HG03095 (cell line): ENCODE results near the gene GABRR3.

Experiments
- ATAC-seq: cut with Tn5 transposase; IDR thresholded peaks from one replicate; pipeline ENCODE4 v1.9.1; 2021; ENCODE audit warnings: moderate library complexity; ENCODE audit not compliant: unreplicated experiment

The GABRR3 gene

DNA sequence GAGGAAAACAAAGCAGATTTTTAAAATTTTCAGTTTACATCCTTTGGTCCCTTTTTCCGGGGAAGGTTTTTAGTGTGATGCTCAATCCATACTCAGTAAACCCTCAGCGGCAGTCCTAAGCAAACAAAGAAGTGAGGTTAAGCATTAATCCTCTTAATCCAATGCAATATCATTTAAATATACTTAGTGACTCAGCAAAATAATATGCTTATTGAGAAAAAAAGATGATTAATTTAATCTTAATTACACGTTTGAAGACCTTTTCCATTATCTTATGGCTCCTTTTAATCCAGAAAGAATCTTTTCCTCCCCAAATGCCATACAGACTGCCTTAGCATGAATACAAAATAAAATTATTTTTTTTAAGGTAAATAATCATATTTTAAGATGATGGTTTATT, at the start of gene GABRR3:
Gene GABRR3, minus strand, starts transcription at position 108 of the 400 bp plus-strand sequence. CDS start 328 bp downstream, outside the sequence.
- no peak for ATAC-seq

GRCh38 chr3:98073486-98073885, 38.4 kb upstream of the GABRR3 start:
- no peak for ATAC-seq

DNA sequence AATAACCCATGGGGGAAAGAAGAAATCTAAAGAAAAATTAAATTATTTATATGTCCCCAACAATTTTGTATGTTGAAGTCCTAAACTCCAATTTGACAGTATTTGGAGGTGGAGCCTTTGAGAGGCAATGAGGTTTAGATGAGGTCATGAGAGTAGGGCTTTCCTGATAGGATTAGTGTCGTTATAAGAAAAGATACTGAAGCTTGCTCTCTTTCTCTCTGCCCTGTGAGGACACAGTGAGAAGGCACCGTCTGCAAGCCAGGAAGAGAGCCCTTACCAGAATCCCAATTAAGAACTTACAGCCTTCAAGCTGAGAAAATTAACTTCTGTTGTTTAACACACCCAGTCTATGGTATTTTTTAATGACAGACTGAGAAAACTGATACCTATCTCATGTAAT, 35.7 kb upstream of the GABRR3 start:
- no peak for ATAC-seq

DNA sequence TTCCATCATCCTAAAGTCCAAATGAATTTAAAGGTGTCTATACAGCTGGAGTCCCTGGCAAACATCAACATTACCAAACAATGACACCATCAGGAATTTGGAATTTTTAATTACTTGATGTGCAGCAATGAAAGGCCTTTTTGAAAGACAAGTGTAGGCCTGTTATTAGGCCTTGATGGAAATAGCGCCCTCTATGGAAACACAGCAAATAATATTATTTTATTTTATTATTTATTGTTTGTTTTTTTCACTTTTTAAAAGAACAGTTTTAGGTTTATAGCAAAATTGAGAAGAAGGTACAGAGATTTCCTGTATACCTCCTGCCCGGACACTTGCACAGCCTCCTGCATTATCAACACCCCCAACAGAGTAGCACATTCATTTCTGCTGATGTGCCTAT, 33.7 kb upstream of the GABRR3 start:
- no peak for ATAC-seq

DNA sequence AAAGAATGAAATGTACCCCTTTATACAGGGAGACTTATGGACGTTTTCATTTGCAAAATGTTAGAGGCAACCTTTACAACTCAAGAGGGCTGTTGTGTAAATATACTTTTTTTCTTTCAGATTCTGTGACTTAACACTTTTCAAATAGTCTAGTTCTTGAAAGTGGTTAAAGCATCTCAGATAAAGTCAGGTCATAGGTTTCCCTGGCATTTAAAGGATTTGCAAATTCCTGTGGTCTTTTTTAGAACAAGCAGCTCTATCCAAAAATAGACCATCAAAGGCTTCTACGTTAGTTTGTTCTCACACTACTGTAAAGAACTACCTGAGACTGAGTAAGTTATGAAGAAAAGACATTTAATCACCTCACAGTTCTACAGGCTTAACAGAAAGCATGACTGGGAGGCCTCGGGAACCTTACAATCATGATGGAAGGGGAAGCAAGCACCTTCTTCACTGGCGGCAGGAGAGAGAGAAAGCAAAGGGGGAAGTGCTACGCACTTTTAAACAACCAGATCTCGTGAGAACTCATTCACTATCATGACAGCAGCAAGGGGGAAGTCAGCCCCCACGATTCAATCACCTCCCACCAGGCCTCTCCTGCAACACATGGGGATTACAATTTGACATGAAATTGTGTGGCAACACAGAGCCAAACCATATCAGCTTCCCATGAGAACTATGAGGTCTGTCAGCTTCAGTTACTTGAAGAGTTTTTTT, 23.3 kb upstream of the GABRR3 start:
- no peak for ATAC-seq

DNA sequence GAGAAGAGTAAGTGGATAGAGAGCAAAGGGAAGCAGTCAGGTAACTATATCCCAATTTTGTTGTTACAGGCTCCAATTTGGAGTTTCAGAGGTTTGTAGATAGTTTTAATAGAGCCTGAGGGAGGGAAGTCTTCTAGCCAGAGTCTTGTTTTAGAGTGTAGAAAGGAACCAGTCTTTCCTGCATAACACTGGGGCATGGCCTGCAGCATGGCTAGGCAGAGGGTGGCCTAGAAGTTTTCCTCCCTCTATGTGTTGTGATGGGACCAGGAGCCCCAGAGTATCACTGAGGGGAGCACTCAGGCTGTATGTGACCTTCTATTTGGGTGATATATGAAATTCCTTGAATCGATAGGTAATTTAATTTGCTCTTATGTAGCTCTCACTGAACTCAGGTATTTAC, 22.5 kb upstream of the GABRR3 start:
- no peak for ATAC-seq

DNA sequence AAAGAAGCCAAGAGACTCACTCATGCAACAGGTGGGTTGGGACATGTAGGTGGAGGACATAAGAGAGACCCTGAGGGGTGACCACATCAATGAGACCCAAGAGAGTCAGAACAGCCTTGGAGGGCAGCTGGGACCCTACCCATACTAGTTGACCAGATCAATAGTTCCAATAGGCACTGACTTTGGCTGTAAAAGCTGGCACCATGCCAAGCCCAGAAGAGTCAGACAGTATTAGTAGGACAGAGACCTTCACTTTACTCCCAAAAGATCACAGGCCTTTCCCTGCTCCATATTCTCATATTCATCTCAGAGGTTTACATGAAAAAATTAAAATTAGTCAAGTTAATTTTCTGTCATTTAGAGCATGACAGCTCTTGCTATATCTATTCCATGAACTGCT, 20.9 kb upstream of the GABRR3 start:
- ATAC-seq, result no peak

DNA sequence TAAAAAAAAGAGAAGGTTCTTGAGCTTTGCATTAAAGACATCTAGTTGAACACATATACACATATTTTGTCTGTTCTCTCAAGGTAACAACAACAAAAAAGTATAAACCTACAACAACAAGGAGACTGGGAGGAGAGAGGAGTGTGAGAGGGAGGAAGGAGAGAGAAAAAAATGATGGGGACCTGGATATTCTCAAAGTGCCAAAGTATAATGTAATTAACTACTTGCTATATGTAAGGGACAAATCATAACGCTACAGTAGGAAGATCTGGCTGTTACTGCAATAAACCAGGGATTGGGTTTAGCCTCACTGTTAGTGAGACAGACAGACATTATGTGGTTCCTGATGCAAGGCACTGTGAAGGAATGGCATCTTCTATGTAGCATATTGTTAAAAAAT, 14.2 kb upstream of the GABRR3 start:
- no peak for ATAC-seq

DNA sequence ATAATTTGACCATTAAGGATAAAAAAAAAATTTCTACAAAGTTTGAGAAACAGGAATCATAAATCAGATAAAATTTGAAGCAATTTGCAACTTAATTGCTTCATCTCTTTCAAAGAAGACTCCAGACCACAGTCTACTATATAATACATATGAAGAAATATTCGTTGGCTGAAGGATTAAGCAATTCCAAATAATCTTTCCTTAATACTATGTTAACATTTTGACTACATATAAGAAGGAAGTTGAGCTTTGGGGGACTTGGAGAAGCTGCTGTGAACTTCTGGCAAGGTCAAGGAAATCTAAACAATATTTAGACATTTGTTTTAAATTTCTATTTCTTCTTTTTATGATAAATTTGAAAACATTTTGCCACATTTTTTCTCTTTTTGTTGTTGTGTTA, 13.5 kb upstream of the GABRR3 start:
- ATAC-seq, result no peak

DNA sequence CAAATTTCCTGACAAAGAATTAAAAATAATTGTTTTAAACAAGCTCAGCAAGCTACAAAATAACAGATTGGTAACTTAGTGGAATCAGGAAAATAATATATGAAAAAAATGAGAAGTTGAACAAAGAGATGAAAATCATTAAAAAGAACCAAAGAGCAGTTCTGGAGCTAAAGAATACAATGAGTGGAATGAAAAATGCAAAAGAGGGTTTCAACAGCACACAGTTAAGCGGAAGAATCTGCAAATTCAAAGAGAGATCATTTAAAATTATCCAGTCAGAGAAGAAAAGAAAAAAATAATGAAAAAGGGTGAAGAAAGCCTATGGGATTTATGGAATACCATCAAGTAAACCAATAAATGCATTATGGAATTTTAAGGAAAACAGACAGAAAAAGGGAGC, 6.2 kb upstream of the GABRR3 start:
- no peak for ATAC-seq

- peak; percentile 95 for ATAC-seq
Measured at GRCh38 chr3:98039322-98040024, 4.4 kb upstream of the GABRR3 start.

- peak; percentile 19 for ATAC-seq
Measured at GRCh38 chr3:98038876-98039275, 3.8 kb upstream of the GABRR3 start.

DNA sequence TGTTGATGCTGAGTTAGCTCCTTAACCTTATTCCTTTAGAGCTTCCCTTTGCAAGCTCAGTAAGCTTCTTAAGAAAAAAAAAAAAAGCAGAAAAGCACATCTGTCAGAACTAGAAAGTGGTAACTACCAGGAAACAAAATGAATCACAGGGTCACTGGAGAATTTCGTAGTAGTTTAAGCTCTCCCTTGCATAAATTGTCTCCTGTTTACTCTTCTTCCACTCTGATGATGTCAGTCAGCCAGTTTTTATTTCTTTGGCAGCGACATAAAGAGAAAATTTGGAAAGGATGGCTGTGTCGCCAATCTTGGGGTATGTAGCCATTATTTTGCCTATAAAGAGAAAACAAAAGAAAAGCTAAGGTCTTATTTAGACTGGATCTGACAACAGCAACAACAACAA, 3.2 kb upstream of the GABRR3 start:
- ATAC-seq, result no peak

DNA sequence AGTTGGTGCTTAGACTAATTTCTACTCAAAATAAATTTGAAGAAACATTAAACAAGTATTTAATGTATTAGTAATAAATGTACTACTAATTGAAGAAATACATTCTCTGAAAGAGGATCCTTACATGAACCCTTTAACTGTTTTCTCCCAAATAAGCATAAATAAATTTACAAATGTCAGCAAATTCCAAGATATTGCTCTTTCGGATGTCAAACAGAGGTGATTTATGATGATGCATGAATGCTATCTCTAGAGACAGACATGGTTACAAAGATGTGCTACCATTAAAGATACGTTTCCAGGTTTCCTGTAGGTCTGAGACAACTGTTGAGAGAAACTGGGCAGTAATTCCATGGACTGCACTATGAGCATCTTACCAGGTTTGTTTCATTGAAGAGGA, 629 bp downstream of the GABRR3 start:
- no peak for ATAC-seq

DNA sequence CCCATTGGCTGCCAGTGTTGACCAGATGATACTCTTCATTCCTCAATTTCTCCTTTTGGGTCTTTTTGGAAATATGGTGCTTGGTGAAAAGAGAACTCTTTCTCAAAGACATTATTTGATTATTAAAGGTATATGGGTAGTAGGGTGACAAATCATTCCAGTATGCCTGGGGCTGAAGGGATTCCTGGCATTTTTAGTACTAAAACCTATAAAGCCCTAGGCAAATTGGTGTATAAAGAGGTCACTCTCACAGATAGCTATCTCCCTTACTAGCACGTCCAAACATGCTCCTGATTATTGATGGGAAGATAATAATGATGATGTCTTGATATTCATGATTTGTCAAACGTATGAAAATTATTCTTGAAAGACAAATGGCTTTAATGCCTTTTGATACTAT, 1.1 kb downstream of the GABRR3 start:
- ATAC-seq, result no peak

DNA sequence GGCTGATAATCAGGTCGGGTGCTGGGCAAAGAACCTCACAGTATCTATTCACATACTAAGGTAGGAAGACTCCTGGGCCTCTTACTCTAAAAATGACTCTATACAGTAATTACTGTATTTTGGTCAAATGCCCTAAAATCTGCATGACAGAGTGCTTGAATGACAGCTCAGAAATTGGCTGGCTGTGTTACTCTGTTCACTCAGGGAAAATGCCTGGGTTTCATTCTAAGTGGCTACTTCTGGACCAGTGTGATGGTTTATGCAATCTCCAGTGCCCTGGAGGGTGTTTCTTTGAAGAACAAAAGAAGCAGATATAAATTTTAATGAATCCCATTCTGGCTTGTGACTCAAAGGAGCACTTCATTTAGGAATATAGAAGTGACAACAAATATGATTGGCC, 2.2 kb downstream of the GABRR3 start:
- no peak for ATAC-seq

DNA sequence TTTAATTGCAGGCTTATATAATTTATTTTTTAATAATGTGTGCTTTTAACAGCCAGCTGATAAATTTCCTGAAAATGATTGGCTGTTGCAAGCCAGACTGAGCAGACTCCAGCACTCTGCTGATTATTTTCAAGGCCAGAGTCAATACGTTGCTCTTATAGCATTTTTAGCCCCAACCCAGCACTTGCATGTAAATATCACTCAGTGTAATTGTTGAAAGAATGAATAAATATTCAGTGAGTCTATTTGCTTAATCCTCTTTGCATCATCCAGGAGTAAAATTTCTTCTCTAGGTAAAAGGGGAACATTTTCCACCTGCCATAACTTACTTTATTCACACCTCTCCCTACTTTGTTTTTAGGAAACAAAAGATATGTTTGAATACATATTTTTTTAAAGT, 2.9 kb downstream of the GABRR3 start:
- no peak for ATAC-seq

DNA sequence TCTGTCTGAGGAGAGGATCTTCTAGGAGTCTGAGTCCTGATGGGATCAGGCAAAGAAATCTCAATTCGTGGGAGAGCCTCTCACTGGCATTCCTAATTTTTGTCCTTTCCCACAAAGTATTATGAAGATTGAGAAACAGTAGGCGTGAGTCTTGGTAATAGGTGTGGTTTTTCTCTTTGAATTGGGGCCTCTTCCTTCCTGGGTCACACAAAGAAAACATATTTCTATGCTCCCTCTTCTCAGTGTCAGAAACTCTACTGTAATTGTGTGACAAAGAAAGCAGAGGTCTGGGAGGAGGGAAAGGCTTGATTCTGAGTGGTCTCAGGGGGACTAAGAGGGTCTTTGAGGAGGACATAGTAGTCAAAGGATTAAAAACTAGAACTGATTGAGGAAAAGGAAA, 6.0 kb downstream of the GABRR3 start:
- ATAC-seq, result no peak

GRCh38 chr3:98027085-98027446, 8.0 kb downstream of the GABRR3 start:
- no peak for ATAC-seq

GRCh38 chr3:98026425-98027084, 8.6 kb downstream of the GABRR3 start:
- ATAC-seq, result peak; percentile 42

DNA sequence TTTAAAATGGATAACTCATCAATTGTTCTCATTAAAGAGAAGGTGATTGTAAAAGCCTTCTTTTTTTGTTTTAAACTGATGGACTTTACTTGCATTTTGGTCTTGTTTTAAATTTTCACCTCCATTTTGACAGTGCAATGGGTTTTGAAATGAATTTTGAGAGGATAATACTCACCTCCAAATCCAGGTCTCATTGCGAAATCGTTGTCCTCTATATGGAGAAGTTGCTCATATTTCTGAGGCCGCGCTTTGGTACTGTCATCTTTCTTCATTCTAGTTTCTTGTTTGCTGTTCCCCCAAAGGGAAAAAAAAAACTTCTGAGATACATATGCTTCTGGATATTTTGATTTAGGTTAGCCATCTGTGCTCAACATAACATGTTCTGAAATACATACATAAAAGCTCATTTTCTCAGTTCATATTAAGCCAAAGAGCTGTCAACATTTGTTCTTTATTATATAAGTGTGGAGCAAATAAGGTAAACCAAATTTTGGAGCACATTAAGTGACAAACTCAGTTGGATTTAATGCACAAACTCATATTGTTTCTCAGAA, 9.6 kb downstream of the GABRR3 start:
- ATAC-seq, result no peak
